Caki2 (cell line): ENCODE measurements around the gene SPC24. TPM values are rescaled to one million over a fixed set of nuclear protein-coding genes. Genes with fewer than 3 reads are reported as not detected.
A peak's percentile ranks its signal among the peaks of the same experiment; 100 is the strongest.
"Not testable (repeated sequence)": the region's sequence is repeated elsewhere in the genome, so short reads cannot be mapped to it uniquely, and the experiment has no call there.

ENCODE experiments used
- DNase-seq: peaks from one replicate; pipeline ENCODE4 v3.0.0-alpha.2; 2015; ENCODE audit warnings: low read depth
- in situ Hi-C: cut with HindIII; loops from 2 replicates; pipeline ENCODE4 v1.10.0; 2016; ENCODE audit warnings: low sequenced_read_pairs, low pct_unique_long_range_greater_than_20kb, mixed read lengths
- total RNA-seq: library from RNA; depleted of rRNA; stranded (reverse); fragments of >200 nt; shearing (Covaris generic); gene quantifications from 2 replicates; pipeline ENCODE4 v1.2.3, GENCODE V29; 2014; ENCODE audit warnings: low replicate concordance; rRNA removed

Gene SPC24
- total RNA-seq, 1 experiment from 2014 or later, result 159 TPM

GRCh38 chr19:11108746-11109145 is 46.8 kb downstream of the SPC24 start:
- in situ Hi-C loops, result no loop called here

GRCh38 chr19:11106477-11106876 is 49.1 kb downstream of the SPC24 start:
- DNase-seq, result no peak
- in situ Hi-C loops, result no loop called here

More at GRCh38 chr19:11108746-11109145, 46.8 kb downstream of the SPC24 start:
- no peak for DNase-seq

- in situ Hi-C loops, result no loop called here
- no peak for DNase-seq
Observed at GRCh38 chr19:11105014-11105636, 50.5 kb downstream of the SPC24 start.

GRCh38 chr19:11103667-11104066 is 51.9 kb downstream of the SPC24 start:
- DNase-seq, in situ Hi-C loops: not testable (repeated sequence)

- no peak for DNase-seq
- in situ Hi-C loops, result no loop called here
Observed at GRCh38 chr19:11102944-11103343, 52.6 kb downstream of the SPC24 start.

- no peak for DNase-seq
- in situ Hi-C loops, result no loop called here
Observed at GRCh38 chr19:11101057-11101456, 54.5 kb downstream of the SPC24 start.

- DNase-seq, result no peak
- in situ Hi-C loops, result no loop called here
Observed at GRCh38 chr19:11100049-11100448, 55.5 kb downstream of the SPC24 start.

GRCh38 chr19:11098861-11099260 is 56.7 kb downstream of the SPC24 start:
- no peak for DNase-seq
- in situ Hi-C loops, result no loop called here

- no peak for DNase-seq
- in situ Hi-C loops, result no loop called here
Observed at GRCh38 chr19:11098327-11098726, 57.3 kb downstream of the SPC24 start.

GRCh38 chr19:11097367-11097766 is 58.2 kb downstream of the SPC24 start:
- DNase-seq, in situ Hi-C loops: not testable (repeated sequence)

GRCh38 chr19:11096210-11096841 is 59.3 kb downstream of the SPC24 start:
- peak; percentile 64 for DNase-seq
- in situ Hi-C loops, result no loop called here

Other genes with a start within 250 kb of the SPC24 start
- gene YIPF2, start 227.1 kb downstream of the SPC24 start, total RNA-seq, result 102 and 129 TPM in 2 replicates
- 60.3 and 60.8 TPM in 2 replicates for gene TIMM29, start 227.0 kb downstream of the SPC24 start, total RNA-seq
- gene SMARCA4, start 194.8 kb downstream of the SPC24 start, total RNA-seq, result 76.1 and 109 TPM in 2 replicates
- gene LDLR, start 66.3 kb downstream of the SPC24 start, total RNA-seq, result 43.3 and 54.3 TPM in 2 replicates
- 49.3 and 71.1 TPM in 2 replicates for gene KANK2, start 41.8 kb upstream of the SPC24 start, total RNA-seq
- gene ANGPTL8, start 83.8 kb upstream of the SPC24 start, total RNA-seq, result not detected in 2 replicates
- 8.7 and 14.1 TPM in 2 replicates for gene DOCK6, start 106.7 kb upstream of the SPC24 start, total RNA-seq
- gene TSPAN16, start 140.4 kb upstream of the SPC24 start, total RNA-seq, result not detected in 2 replicates
- gene RAB3D, start 183.9 kb upstream of the SPC24 start, total RNA-seq, result 19.6 and 27.4 TPM in 2 replicates
- 381 and 712 TPM in 2 replicates for gene TMEM205, start 190.5 kb upstream of the SPC24 start, total RNA-seq
- gene CCDC159, start 190.7 kb upstream of the SPC24 start, total RNA-seq, result 1.5 TPM in 2 replicates
- 2.2 and 2.6 TPM in 2 replicates for gene PLPPR2, start 199.7 kb upstream of the SPC24 start, total RNA-seq
- gene SWSAP1, start 218.9 kb upstream of the SPC24 start, total RNA-seq, result 2.1 and 5.6 TPM in 2 replicates
- gene EPOR, start 228.5 kb upstream of the SPC24 start, total RNA-seq, result 14.4 and 16.6 TPM in 2 replicates